Measurements from ENCODE around the gene TSHB.
A peak's percentile ranks its signal among the peaks of the same experiment; 100 is the strongest.
"Not testable (repeated sequence)": the region's sequence is repeated elsewhere in the genome, so short reads cannot be mapped to it uniquely, and the experiment has no call there.

The TSHB gene

DNA sequence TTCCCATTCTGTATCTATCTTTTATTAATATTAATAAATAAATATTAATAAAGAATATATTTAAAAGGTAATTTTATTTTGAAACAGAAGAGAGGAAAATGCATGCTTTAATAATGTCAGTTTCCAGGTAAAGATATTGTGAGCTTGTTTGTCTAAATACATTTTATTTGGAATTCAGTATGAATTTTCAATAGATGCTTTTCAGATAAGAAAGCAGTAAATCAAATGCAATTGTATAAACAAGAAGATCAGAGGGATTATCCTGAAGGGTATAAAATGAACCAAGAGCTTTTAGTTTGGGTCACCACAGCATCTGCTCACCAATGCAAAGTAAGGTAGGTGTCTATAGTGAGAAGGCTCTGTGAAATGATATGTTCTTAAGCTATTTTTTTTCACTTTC lies at the start of gene TSHB:
Gene TSHB (plus strand): TSS at position 301 of the 400 bp plus-strand sequence. CDS start 3,537 bp downstream, outside the sequence.
- DNase-seq = no peak

- no peak for DNase-seq
Measured at GRCh38 chr1:114982251-114982650, 47.4 kb upstream of the TSHB start.

DNA sequence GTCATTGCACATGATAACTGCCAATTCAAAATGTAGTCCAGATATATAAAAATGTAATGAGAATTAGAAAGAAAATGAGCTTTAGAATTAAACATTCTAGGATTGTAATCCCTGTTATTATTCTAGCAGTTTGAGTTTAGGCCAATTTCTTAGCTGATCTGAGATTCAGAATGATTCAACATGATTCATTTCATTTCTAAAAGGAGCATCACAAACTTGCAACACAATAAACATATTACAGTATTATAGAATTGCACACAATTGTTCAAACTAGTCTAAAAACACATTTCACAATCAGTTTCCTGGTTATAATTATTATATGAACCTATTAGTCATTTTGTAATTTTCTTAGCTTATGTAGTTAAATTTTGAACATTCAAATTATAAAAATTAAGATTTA lies 43.3 kb upstream of the TSHB start:
- DNase-seq = no peak

DNA sequence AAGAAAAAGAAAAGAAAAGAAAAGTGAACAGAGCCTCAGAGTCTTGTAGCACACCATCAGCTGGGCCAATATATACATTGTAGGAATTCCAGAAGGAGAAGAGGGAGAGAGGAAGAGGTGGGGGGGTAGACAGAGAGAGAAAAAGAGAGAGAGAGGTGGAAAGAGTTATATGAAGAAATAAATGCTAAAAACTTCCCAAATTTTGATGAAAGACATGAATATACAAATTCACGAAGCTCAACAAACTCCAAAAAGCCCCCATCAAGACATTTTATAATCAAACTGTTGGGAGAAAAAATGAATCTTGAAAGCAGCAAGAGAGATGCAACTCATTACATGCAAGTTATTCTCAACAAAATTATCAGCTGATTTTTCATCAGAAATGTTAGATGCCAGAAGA lies 41.5 kb upstream of the TSHB start:
- DNase-seq = no peak

- DNase-seq = no peak
Measured at GRCh38 chr1:114997510-114998289, 31.9 kb upstream of the TSHB start.

DNA sequence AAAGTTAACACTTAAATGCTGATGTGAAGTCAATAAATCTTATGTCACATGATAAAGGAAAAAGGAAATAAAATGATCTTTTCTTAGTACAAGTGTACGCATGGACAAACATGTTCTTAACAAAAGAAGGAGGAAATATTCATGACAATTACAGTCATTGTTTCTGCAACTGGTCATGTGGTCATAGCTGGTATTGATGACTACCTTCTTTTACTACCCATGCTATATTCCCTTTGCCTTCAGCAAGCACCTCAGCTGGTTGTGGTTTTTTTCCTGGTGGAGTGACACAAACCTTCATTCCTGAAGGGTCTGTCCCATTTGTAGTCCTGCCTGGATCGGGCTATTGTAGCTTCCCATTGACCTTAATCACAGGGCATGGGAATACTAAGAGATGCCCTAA lies 23.4 kb upstream of the TSHB start:
- no peak for DNase-seq

- DNase-seq = no peak
Measured at GRCh38 chr1:115012006-115012405, 17.6 kb upstream of the TSHB start.

- DNase-seq = no peak
Measured at GRCh38 chr1:115012434-115012833, 17.2 kb upstream of the TSHB start.

- no peak for DNase-seq
Measured at GRCh38 chr1:115013792-115014191, 15.8 kb upstream of the TSHB start.

DNA sequence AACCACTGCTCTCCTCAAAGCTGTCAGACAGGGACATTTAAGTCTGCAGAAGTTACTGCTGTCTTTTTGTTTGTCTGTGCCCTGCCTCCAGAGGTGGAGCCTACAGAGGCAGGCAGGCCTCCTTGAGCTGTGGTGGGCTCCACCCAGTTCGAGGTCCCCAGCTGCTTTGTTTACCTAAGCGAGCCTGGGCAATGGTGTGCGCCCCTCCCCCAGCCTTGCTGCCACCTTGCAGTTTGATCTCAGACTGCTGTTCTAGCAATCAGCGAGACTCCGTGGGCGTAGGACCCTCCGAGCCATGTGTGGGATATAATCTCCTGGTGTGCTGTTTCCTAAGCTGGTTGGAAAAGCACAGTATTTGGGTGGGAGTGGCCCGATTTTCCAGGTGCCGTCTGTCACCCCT lies 10.1 kb upstream of the TSHB start:
- DNase-seq = not testable (repeated sequence)

DNA sequence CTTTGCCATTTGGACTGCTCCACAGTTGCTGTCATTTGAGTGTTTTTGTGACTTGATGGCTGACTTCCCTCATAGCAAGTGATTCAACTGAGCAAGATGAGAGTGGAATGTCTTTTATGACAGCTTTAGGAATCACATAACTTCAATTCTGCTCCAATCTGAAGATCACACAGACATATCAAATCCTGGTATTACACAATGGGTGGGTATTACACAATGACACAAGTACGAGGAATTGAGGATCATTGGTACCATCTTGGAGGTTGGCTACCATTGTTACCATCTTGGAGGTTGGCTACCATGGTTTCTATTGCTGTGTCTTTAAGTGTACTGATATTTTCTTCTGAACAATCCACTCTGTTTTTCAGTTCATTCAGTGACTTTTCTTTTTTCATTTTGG lies 8.5 kb upstream of the TSHB start:
- no peak for DNase-seq

DNA sequence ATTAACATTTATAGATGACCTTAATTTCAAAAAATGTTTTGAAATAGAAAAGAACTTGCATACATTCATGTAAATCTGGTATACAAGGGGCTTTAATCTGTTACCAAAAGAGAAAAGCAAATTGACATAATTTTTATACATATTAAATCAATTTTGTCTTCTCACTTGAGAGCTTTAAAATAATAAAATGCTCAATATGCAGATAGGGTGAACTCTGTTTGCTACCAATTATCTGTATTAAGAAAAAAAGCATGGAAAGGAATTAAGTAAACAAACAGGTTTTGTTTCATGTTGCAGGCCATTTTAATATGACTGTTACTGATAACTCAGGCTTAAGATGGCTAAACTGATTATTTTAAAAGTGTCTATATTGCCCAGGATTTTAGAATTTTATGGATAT lies 6.0 kb upstream of the TSHB start:
- no peak for DNase-seq

GRCh38 chr1:115031595-115031994 lies 2.0 kb downstream of the TSHB start:
- DNase-seq = no peak

DNA sequence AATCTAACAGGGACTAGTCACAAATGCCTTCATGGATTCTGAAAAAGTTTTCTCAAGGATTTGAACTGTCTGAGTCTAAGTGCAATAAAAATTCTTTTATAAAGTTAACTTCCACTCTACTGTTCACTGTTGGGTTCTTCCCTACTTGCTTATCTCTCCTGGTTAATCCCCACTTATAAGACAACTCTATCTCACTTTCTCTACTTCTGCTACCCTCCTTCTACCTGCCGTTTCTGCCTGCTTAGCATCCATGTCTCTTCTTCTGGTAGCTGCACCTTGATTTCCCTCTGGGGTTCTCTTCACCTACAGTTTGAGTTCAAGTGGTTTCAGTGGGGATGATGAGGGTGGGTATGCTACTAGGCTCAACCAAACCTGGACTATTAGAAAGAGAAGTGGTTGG lies 6.0 kb downstream of the TSHB start:
- DNase-seq = no peak

GRCh38 chr1:115036814-115037507 lies 7.3 kb downstream of the TSHB start:
- no peak for DNase-seq

- no peak for DNase-seq
Measured at GRCh38 chr1:115040501-115040900, 10.9 kb downstream of the TSHB start.

DNA sequence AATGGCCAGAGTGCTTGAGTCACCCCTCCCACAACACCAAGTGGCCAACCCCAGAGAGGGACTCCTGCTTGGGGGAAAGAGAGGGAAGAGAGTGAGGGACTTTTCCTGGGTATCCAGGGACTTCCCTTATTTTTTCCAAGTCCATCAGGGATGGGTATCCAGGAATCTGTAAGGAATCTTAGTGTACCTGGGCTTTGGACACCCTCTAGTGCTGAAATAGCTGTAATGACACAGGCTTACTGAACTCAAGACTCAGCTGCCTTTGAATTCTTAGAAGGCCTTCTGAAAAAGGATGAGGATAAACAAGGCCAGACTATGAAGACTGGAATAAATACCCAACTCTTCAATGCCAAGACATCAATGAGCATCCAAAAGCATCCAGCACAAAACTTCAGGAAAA lies 12.0 kb downstream of the TSHB start:
- no peak for DNase-seq

DNA sequence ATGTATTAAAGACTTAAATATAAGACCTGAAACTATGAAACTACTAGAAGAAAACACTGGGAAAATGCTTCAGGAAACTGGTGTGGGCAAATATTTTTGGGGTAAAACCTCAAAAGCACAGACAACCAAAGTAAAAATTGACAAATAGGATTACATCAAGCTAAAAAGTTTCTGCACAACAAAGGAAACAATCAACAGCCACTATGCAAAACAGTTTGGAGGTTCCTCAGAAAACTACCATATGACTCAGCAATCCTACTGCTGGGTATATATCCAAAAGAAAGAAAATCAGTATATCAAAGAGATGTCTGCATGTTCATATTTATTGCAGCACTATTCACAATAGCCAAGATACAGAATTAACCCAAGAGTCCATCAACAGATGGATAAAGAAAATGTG lies 17.1 kb downstream of the TSHB start:
- DNase-seq = no peak

DNA sequence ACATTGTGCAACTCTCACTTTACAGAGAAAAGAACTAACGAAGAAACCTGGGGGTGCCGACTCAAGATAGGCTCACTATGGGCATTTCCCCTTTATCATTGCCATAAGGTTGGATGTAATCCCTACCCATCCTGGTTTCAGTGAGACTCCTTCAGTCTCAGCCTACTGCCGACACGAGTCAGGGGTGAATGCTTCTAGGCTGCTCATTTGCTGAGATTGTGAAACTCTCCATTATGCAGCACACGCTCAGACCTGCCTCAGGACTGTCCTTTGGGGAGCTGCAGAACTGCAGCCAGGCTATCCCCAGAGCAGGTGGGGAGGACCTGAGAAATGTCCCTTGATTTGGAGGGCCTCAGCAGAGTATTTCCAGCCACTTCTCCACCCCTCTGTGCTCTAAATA lies 22.2 kb downstream of the TSHB start:
- DNase-seq = no peak

DNA sequence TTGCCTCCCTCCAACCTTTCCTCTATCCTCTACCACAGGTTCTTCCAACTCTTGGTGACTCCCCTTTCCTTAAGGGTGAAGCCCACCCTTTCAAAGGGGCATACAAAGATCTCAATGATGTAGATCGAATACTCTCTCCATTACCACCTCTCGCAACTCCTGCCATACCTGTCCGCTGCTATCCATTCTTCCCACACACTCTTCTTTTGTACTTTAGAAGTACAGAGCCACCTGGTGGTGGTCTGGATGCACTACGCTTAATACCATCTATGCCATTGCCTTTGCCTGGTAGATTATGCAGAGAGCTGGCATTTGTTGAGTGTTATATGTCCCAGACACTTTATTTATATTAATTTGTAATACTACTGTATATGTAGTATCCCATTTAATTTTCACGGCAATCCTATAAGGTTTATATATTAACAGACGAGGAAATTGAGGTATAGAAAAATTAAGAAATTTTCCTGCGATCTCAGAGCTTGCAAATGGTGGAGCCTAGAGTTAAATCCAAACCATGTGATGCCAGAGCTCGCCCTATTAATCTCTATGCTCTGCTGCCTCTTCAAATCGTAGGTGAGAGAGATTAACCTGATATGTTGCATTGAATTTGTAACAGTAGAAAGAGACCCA lies 22.9 kb downstream of the TSHB start:
- peak; percentile 66 to 70 for DNase-seq

DNA sequence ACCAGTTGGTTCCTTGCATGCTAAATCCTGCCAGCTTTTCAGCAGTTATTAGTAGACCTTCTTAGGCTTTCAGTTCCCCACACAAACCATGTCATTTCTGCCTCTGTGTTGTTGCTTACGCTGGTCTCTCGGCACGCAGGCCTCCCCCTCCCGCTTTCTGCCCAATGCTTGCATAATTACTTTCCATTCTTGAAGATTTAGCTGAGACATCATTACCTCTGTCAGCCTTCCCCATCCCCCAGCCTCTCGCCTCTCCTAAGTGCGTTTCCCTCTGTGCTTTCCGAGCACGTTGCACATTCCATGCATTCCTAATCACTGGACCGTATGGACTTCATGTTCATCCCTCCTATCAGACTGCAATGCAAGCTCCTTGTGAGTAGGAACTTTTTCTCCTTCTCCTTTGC lies 26.8 kb downstream of the TSHB start:
- no peak for DNase-seq

- DNase-seq = no peak
Measured at GRCh38 chr1:115057661-115058254, 28.1 kb downstream of the TSHB start.

GRCh38 chr1:115059316-115059715 lies 29.7 kb downstream of the TSHB start:
- DNase-seq = no peak

GRCh38 chr1:115060501-115060900 lies 30.9 kb downstream of the TSHB start:
- no peak for DNase-seq
